DOHH2 (cell line): ENCODE results near the gene PTPN9.

Experiments
- EZH2phosphoT487 ChIP-seq: fragments of 200-600 bp; sonication (generic); IDR thresholded peaks from 2 replicates; pipeline ENCODE4 v1.6.1; 2017; ENCODE audit warnings: borderline replicate concordance, mild to moderate bottlenecking, antibody characterized with exemption, low read length, moderate library complexity, mixed read lengths
- TF ChIP-seq, protein P1 (sequence below): fragments of 200-600 bp; sonication (generic); IDR thresholded peaks from one replicate; pipeline ENCODE4 v1.5.1; 2014; ENCODE audit warnings: antibody characterized with exemption, mild to moderate bottlenecking, low read depth, low read length; ENCODE audit not compliant: poor library complexity, severe bottlenecking

DNA sequence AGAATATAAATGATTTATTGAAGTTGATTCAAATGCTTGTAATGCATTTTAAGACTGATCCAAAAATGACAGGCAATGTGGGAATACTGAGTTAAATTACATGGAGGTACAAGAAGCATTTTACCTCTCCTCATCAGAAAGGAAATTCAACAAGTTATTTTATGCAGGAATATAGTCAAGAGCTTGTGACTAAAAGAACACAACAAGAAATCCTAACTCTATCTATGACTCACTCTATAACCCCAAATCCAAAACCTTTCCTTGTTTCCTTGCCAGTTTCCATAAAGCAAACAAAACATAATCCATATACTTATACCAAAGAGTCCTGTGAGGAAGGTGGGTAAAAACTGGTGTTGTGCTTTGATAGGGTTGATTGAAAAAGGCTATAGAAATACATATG is 158.4 kb downstream of the PTPN9 start:
- TF ChIP-seq, protein P1, sequence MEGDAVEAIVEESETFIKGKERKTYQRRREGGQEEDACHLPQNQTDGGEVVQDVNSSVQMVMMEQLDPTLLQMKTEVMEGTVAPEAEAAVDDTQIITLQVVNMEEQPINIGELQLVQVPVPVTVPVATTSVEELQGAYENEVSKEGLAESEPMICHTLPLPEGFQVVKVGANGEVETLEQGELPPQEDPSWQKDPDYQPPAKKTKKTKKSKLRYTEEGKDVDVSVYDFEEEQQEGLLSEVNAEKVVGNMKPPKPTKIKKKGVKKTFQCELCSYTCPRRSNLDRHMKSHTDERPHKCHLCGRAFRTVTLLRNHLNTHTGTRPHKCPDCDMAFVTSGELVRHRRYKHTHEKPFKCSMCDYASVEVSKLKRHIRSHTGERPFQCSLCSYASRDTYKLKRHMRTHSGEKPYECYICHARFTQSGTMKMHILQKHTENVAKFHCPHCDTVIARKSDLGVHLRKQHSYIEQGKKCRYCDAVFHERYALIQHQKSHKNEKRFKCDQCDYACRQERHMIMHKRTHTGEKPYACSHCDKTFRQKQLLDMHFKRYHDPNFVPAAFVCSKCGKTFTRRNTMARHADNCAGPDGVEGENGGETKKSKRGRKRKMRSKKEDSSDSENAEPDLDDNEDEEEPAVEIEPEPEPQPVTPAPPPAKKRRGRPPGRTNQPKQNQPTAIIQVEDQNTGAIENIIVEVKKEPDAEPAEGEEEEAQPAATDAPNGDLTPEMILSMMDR = no peak
- TF ChIP-seq EZH2phosphoT487 = no peak
